ENCODE measurements around the gene SSNA1. TPM values are rescaled to one million over a fixed set of nuclear protein-coding genes. Genes with fewer than 3 reads are reported as not detected.

SSNA1 gene
- total and polyA plus RNA-seq, 7 donors: 39.6 to 122 (median 93.2) TPM

DNA sequence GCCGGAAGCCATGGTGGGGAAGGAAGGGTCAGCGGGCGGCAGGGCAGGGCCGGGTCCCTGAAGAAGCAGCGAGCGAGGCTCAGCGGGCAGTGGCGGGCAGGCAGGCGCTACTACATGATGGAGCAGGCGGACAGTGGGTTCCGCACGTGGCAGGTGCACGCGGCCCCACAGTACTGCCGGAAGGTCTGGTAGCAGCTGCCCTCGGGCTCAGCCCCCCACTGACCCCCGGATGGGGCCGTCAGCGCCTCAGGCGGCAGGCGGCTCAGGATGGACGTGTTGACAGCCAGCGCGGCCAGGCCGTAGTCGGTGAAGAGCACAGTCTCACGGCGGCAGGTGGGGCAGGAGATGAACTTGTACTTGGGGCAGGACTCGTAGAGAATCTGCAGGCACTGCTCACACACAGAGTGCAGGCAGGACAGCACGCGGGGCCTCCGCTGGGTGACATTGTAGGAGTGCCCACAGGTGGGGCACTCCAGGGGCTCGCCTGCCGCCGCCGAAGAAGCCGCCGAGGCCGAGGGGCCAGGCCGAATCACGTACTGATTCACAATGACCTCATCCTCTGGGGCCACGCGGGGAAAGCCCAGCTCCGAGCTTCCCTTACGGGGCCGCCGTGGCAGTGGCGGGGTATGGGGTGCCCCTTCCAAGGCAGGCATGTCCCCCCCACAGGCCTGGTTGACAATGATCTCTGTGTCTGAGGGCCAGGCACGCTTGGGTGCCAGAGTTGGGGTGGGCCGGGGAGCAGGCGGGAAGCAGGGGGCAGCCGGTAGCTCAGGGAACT lies 32.0 kb downstream of the SSNA1 start:
- H3K27ac ChIP-seq: no peak overlapping the region
- H3K4me3 ChIP-seq: no peak overlapping the region
- no peaks in the 10 kb centered on the region for H3K27me3 ChIP-seq
- H3K36me3 ChIP-seq: peaks cover 0 to 6% (median 0%) of the 10 kb centered on the region in 4 donors
- H3K4me1 ChIP-seq: peaks cover 0 to 31% (median 24%) of the 10 kb centered on the region in 4 donors
- TF ChIP-seq EP300 (IDR thresholded peaks at IDR 0.05) (no peak), POLR2AphosphoS5 (IDR thresholded peaks at IDR 0.05) (no peak), POLR2A (IDR thresholded peaks at IDR 0.05) (no peak), CTCF (IDR thresholded peaks at IDR 0.05) (no peak)
- no peaks in the 10 kb centered on the region for H3K9me3 ChIP-seq
- 92 to 94% methylated on average over 52 of the region's 52 CpGs for WGBS, 2 donors
- intact Hi-C loops (cut with DNase I): loop anchor here (5.0 kb wide), 1 partner anchor 33 kb away; the partner anchor contains the start of genes ANAPC2 and SSNA1
- no peak for DNase-seq

GRCh38 chr9:137221095-137221505 lies 32.6 kb downstream of the SSNA1 start:
- peak overlapping the region; percentile 37 to 65 (median 60) for H3K4me3 ChIP-seq
- H3K27me3 ChIP-seq: no peaks in the 10 kb centered on the region
- H3K4me1 ChIP-seq: peaks cover 0 to 31% (median 24%) of the 10 kb centered on the region in 4 donors
- no peak for DNase-seq
- peaks cover 0 to 4% (median 0%) of the 10 kb centered on the region in 4 donors for H3K36me3 ChIP-seq
- H3K27ac ChIP-seq: no peak overlapping the region
- WGBS, 2 donors: 77 to 86% methylated on average over 14 of the region's 14 CpGs
- TF ChIP-seq POLR2A (IDR thresholded peaks at IDR 0.05) (no peak), EP300 (IDR thresholded peaks at IDR 0.05) (no peak), CTCF (IDR thresholded peaks at IDR 0.05) (no peak), POLR2AphosphoS5 (IDR thresholded peaks at IDR 0.05) (no peak)
- no peaks in the 10 kb centered on the region for H3K9me3 ChIP-seq
- intact Hi-C loops (cut with DNase I): loop anchor here (5.0 kb wide), 1 partner anchor 34 kb away; the partner anchor contains the start of genes ANAPC2 and SSNA1

- no peaks in the 10 kb centered on the region for H3K27me3 ChIP-seq
- WGBS, 2 donors: 4 to 8% methylated on average over 61 of the region's 61 CpGs
- peak overlapping the region; percentile 37 to 65 (median 60) for H3K4me3 ChIP-seq
- H3K27ac ChIP-seq: peak overlapping the region in 1 of 4 donors; percentile 31
- H3K9me3 ChIP-seq: no peaks in the 10 kb centered on the region
- TF ChIP-seq POLR2AphosphoS5 (IDR thresholded peaks at IDR 0.05) (no peak), POLR2A (IDR thresholded peaks at IDR 0.05) (no peak), CTCF (IDR thresholded peaks at IDR 0.05) (no peak), EP300 (IDR thresholded peaks at IDR 0.05) (no peak)
- DNase-seq: no peak
- no peaks in the 10 kb centered on the region for H3K36me3 ChIP-seq
- intact Hi-C loops (cut with DNase I): loop anchor here (2.0 to 5.0 kb wide), 3 partner anchors 19 to 107 kb away; partner anchors contain the start of genes ANAPC2, DPP7, SSNA1 and TUBB4B
- peaks cover 0 to 31% (median 24%) of the 10 kb centered on the region in 4 donors for H3K4me1 ChIP-seq
Observed at GRCh38 chr9:137221506-137222111, 33.1 kb downstream of the SSNA1 start.

DNA sequence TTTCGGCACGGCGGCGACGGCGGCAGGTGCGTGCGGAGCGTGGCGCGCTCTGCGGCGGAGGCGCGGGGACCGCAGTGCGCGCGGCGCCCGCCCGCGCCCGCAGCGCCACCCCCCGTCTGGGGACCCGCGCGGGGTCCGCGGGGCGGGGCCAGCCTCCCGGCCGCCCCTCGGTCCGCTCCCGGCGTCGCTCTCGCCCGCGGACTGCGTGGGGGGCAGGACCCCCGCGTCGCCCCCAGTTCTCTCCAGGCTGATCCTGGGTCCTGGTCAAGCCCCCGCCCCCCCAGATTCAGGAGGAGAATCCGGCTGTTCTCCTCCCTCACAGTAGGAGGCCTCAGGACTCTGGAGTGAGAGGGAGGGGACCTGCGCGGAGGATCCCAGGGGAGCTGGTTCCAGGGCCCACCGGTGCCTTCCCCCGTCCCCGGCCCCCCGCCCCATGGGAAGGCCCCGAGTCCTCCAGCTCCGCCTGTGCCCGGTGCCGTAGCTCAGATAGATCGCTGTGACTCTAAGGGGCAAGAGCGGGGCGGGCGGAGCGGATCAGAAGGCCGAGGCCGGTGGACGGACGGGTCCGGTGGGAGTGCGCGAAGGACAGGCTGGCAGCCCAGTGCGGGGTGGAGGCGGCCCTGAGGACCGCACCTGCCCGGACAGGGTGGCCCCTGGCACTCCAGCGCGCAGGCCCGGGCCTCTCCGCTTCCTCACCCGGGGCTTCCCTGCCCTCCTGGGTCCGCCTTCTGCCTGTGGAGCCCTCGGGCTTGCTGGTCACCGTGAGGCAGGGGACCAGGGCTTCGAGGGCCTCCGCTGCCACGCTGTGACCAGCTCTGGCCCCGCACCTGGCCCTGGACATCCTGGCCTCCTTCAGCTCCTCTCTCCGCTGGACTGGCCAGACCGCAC lies 34.0 kb downstream of the SSNA1 start, which contains the start of gene RNF208:
Gene RNF208 (minus strand): TSS at position 51 of the 888 bp plus-strand sequence. CDS start 1,028 bp downstream, outside the sequence.
- intact Hi-C loops (cut with DNase I): loop anchor here (1.0 to 5.0 kb wide), 4 partner anchors 18 to 108 kb away; partner anchors contain the start of genes ANAPC2, DPP7, SSNA1 and TUBB4B

More for the DNA sequence above, 34.0 kb downstream of the SSNA1 start, which contains the start of gene RNF208:
- TF ChIP-seq CTCF (IDR thresholded peaks at IDR 0.05) (no peak), POLR2AphosphoS5 (IDR thresholded peaks at IDR 0.05) (no peak), POLR2A (IDR thresholded peaks at IDR 0.05) (no peak), EP300 (IDR thresholded peaks at IDR 0.05) (no peak)
- Histone ChIP-seq H3K27ac (peak within 1 kb of the TSS; percentile 84 to 91 (median 88)), H3K27me3 (no peaks in the 10 kb centered on the region), H3K4me1 (peaks cover 0 to 30% (median 24%) of the 10 kb centered on the region in 4 donors), H3K9me3 (no peaks in the 10 kb centered on the region), H3K4me3 (peak within 1 kb of the TSS; percentile 54 to 65 (median 60)), H3K36me3 (no peaks in the 10 kb centered on the region)
- WGBS, 2 donors: 2 to 3% methylated on average over 88 of the region's 88 CpGs
- no peak for DNase-seq
